Ascending aorta (tissue), 2 donors: ENCODE results near the gene SLC25A39. TPM values are rescaled to one million over a fixed set of nuclear protein-coding genes. Genes with fewer than 3 reads are reported as not detected.
"Not testable (repeated sequence)": the region's sequence is repeated elsewhere in the genome, so short reads cannot be mapped to it uniquely, and the experiment has no call there.

ENCODE experiments used
- DNase-seq, 2 donors: peaks; one replicate each; pipeline ENCODE4 v3.0.0-alpha.2; 2019; ENCODE audit warnings: low spot score in 2 of 2
- H3K27ac ChIP-seq, 2 donors: fragments of 200-600 bp; sonication (generic); one replicate each; pipeline ENCODE4 v1.5.1; 2016 to 2017; ENCODE audit warnings: mild to moderate bottlenecking in 1 of 2
- H3K27me3 ChIP-seq: fragments of 200-600 bp; sonication (generic); one replicate; pipeline ENCODE4 v1.5.1; 2017
- H3K36me3 ChIP-seq, 2 donors: fragments of 200-600 bp; sonication (generic); one replicate each; pipeline ENCODE4 v1.5.1; 2016
- H3K4me1 ChIP-seq, 2 donors: fragments of 200-600 bp; sonication (generic); one replicate each; pipeline ENCODE4 v1.5.1; 2016 to 2017; ENCODE audit warnings: mild to moderate bottlenecking in 1 of 2
- H3K4me3 ChIP-seq, 2 donors: fragments of 200-600 bp; sonication (generic); one replicate each; pipeline ENCODE4 v1.5.1; 2016 to 2017; ENCODE audit warnings: mild to moderate bottlenecking in 1 of 2
- H3K9me3 ChIP-seq, 2 donors: fragments of 200-600 bp; sonication (generic); one replicate each; pipeline ENCODE4 v1.5.1; 2016
- CTCF ChIP-seq, 3 experiments: fragments of 200-600 bp in 2 of 3; fragments of 450-650 bp in 1 of 3; sonication (generic) in 2 of 3; IDR thresholded peaks; one replicate each; pipeline ENCODE4 v1.5.1; 2016 to 2019; ENCODE audit warnings: antibody characterized with exemption in 3 of 3, mild to moderate bottlenecking in 1 of 3, moderate library complexity in 1 of 3
- intact Hi-C: fragments of 100-400 bp; cut with DNase I; formaldehyde crosslinking; loops from one replicate; pipeline ENCODE4 v1.15.1; 2023
- total RNA-seq: library from RNA; depleted of rRNA; stranded (reverse); fragments of >200 nt; gene quantifications from one replicate; pipeline ENCODE4 v1.1.0, GENCODE V29; 2016

SLC25A39 gene
- total RNA-seq, 1 donor from 2014 or later, result 182 TPM

- Histone ChIP-seq H3K9me3 (no peaks in the 10 kb centered on the region), H3K4me3 (no peak overlapping the region), H3K27ac (no peak overlapping the region), H3K27me3 (no peaks in the 10 kb centered on the region), H3K36me3 (no peaks in the 10 kb centered on the region), H3K4me1 (peaks cover 6 to 10% of the 10 kb centered on the region in 2 donors)
- intact Hi-C loops, result loop anchor here (2.0 kb wide), 1 partner anchor 19 kb away; the partner anchor contains the start of gene SLC25A39
- no peak for DNase-seq
- no peak for TF ChIP-seq CTCF (IDR thresholded peaks at IDR 0.05)
Observed at GRCh38 chr17:44343510-44344209, 19.0 kb upstream of the SLC25A39 start.

- intact Hi-C loops, result not testable (repeated sequence)
Observed at GRCh38 chr17:44340553-44340952, 15.9 kb upstream of the SLC25A39 start.

GRCh38 chr17:44338702-44339101 is 14.1 kb upstream of the SLC25A39 start:
- no peaks in the 10 kb centered on the region for H3K27me3 ChIP-seq
- no peak for DNase-seq
- H3K4me1 ChIP-seq, result no peaks in the 10 kb centered on the region
- intact Hi-C loops, result no loop called here
- TF ChIP-seq CTCF (IDR thresholded peaks at IDR 0.05), result no peak
- no peak overlapping the region for H3K4me3 ChIP-seq
- H3K36me3 ChIP-seq, result no peaks in the 10 kb centered on the region
- H3K27ac ChIP-seq, result no peak overlapping the region
- no peaks in the 10 kb centered on the region for H3K9me3 ChIP-seq

More at GRCh38 chr17:44340553-44340952, 15.9 kb upstream of the SLC25A39 start:
- not testable (repeated sequence) for H3K36me3 ChIP-seq, H3K4me1 ChIP-seq, DNase-seq, H3K27me3 ChIP-seq, H3K4me3 ChIP-seq, H3K9me3 ChIP-seq, H3K27ac ChIP-seq

- no peak overlapping the region for H3K4me3 ChIP-seq
- no peaks in the 10 kb centered on the region for H3K9me3 ChIP-seq
- H3K27me3 ChIP-seq, result no peaks in the 10 kb centered on the region
- TF ChIP-seq CTCF (IDR thresholded peaks at IDR 0.05), result no peak
- DNase-seq, result no peak
- no peaks in the 10 kb centered on the region for H3K36me3 ChIP-seq
- intact Hi-C loops, result no loop called here
- peaks cover 0 to 2% of the 10 kb centered on the region in 2 donors for H3K4me1 ChIP-seq
- H3K27ac ChIP-seq, result no peak overlapping the region
Observed at GRCh38 chr17:44335968-44336367, 11.3 kb upstream of the SLC25A39 start.

- Histone ChIP-seq H3K27ac (no peak overlapping the region), H3K9me3 (no peaks in the 10 kb centered on the region), H3K4me3 (no peak overlapping the region), H3K36me3 (no peaks in the 10 kb centered on the region), H3K4me1 (peaks cover 0 to 4% of the 10 kb centered on the region in 2 donors), H3K27me3 (no peaks in the 10 kb centered on the region)
- intact Hi-C loops, result no loop called here
- TF ChIP-seq CTCF (IDR thresholded peaks at IDR 0.05), result no peak
- DNase-seq, result no peak
Observed at GRCh38 chr17:44335564-44335963, 10.9 kb upstream of the SLC25A39 start.

- intact Hi-C loops, result no loop called here
- Histone ChIP-seq H3K9me3 (no peaks in the 10 kb centered on the region), H3K27me3 (no peaks in the 10 kb centered on the region), H3K36me3 (no peaks in the 10 kb centered on the region), H3K4me1 (peaks cover 0 to 4% of the 10 kb centered on the region in 2 donors), H3K27ac (no peak overlapping the region), H3K4me3 (no peak overlapping the region)
- TF ChIP-seq CTCF (IDR thresholded peaks at IDR 0.05), result no peak
- DNase-seq, result no peak
Observed at GRCh38 chr17:44334727-44335126, 10.1 kb upstream of the SLC25A39 start.
